Measurements from ENCODE around the gene PDE4A. TPM values are rescaled to one million over a fixed set of nuclear protein-coding genes. Genes with fewer than 3 reads are reported as not detected.

The PDE4A gene
- total RNA-seq, 2 experiments from 2014 or later: 24.6 to 25.5 TPM

DNA sequence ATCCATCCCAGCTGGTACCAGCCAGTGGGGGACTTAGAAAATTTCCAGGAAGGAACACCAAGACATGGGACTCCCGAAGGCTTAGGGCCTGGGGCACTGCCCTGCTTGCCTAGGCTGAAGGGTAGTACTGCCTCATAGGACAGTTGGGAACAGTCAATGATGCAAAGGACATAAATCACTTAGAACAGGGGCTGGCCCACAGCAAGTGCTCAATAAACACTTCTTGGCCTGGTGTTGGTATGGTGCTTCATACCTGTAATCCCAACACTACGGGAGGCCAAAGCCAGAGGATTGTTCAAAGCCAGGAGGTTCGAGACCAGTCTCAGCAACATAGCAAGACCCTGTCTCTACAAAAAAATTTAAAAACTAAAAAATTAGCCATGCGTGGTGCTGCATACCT, 77.0 kb downstream of the PDE4A start:
- ATAC-seq (no peak), DNase-seq (no peak)
- Mint-ChIP-seq H3K36me3 (ENCODE audit: low read depth) (peaks cover 31% of the 10 kb centered on the region), H3K27me3 (no peaks in the 10 kb centered on the region), H3K9me3 (no peaks in the 10 kb centered on the region), H3K27ac (peak overlapping the region; percentile 55), H3K4me3 (no peak overlapping the region), H3K4me1 (ENCODE audit: low read depth) (peaks cover 27% of the 10 kb centered on the region)
- ChIA-PET POLR2A (no interaction called here), CTCF (interaction anchor here (2.9 kb wide), 1 partner anchor 14 kb away, joined by 9 read pairs; no protein-coding TSS in a partner anchor)
- TF ChIP-seq, protein P1, sequence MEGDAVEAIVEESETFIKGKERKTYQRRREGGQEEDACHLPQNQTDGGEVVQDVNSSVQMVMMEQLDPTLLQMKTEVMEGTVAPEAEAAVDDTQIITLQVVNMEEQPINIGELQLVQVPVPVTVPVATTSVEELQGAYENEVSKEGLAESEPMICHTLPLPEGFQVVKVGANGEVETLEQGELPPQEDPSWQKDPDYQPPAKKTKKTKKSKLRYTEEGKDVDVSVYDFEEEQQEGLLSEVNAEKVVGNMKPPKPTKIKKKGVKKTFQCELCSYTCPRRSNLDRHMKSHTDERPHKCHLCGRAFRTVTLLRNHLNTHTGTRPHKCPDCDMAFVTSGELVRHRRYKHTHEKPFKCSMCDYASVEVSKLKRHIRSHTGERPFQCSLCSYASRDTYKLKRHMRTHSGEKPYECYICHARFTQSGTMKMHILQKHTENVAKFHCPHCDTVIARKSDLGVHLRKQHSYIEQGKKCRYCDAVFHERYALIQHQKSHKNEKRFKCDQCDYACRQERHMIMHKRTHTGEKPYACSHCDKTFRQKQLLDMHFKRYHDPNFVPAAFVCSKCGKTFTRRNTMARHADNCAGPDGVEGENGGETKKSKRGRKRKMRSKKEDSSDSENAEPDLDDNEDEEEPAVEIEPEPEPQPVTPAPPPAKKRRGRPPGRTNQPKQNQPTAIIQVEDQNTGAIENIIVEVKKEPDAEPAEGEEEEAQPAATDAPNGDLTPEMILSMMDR (IDR thresholded peaks at IDR 0.05): no peak
- intact Hi-C loops (cut with micrococcal nuclease): no loop called here

GRCh38 chr19:10499550-10500246, 79.4 kb downstream of the PDE4A start:
- peaks cover 26% of the 10 kb centered on the region for H3K36me3 Mint-ChIP-seq (ENCODE audit: low read depth)
- H3K4me1 Mint-ChIP-seq (ENCODE audit: low read depth): peaks cover 27% of the 10 kb centered on the region
- intact Hi-C loops (cut with micrococcal nuclease): no loop called here
- H3K27ac Mint-ChIP-seq: peak overlapping the region; percentile 35
- peak overlapping the region; percentile 51 for H3K4me3 Mint-ChIP-seq
- ATAC-seq: no peak
- ChIA-PET POLR2A (interaction anchor here (0.6 to 1.7 kb wide), 3 partner anchors 38 to 201 kb away, joined by 3 read pairs; partner anchors contain the start of gene QTRT1), CTCF (interaction anchor here (1.0 to 1.7 kb wide), 3 partner anchors 9 to 81 kb away, joined by 3 to 5 read pairs (median 4); no protein-coding TSS in a partner anchor)
- TF ChIP-seq, protein P1 (IDR thresholded peaks at IDR 0.05): no peak
- no peak for DNase-seq
- H3K27me3 Mint-ChIP-seq: no peaks in the 10 kb centered on the region
- H3K9me3 Mint-ChIP-seq: no peaks in the 10 kb centered on the region

- Mint-ChIP-seq H3K4me1 (ENCODE audit: low read depth) (peaks cover 27% of the 10 kb centered on the region), H3K36me3 (ENCODE audit: low read depth) (peaks cover 26% of the 10 kb centered on the region), H3K4me3 (peak overlapping the region; percentile 51), H3K27ac (peak overlapping the region; percentile 35), H3K9me3 (no peaks in the 10 kb centered on the region), H3K27me3 (no peaks in the 10 kb centered on the region)
- ATAC-seq: no peak
- ChIA-PET POLR2A (interaction anchor here (0.7 to 1.7 kb wide), 2 partner anchors 67 to 201 kb away, joined by 3 read pairs; partner anchors contain the start of gene QTRT1), CTCF (interaction anchor here (1.0 to 1.7 kb wide), 7 partner anchors 8 to 144 kb away, joined by 3 to 5 read pairs (median 3); no protein-coding TSS in a partner anchor)
- no peak for DNase-seq
- TF ChIP-seq, protein P1 (IDR thresholded peaks at IDR 0.05): no peak
- intact Hi-C loops (cut with micrococcal nuclease): no loop called here
Measured at GRCh38 chr19:10500247-10500592, 79.9 kb downstream of the PDE4A start.

DNA sequence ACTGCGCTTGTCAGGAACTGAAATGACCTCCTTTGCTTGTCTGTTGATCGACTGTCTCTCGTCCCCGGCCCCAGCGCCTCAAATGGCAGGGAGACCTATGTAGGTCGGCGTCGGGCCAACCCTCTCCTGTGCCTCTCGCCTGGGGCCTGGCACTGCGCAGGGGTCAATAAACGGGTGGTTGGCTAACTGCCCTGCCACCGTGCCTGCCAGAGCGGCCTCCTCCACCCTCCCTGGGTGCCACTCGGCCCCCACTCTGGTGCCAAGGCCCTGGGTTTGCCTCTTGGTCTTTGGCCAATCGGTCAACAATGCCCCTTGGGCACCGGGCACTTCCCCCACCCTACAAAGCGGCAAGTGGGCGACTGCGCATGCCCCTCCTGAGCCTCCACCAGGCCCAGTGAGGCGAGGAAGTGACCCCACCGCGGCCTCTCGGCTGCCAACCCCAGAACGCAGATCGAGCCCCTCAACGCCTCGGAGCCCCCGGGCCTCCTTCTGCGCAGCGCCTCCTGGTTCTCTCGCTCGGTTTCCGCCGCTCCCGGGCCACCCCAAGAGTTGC, 81.7 kb downstream of the PDE4A start:
- ChIA-PET CTCF (interaction anchor here (1.7 kb wide), 1 partner anchor 10 kb away, joined by 4 read pairs; no protein-coding TSS in a partner anchor), POLR2A (interaction anchor here (0.7 to 2.2 kb wide), 2 partner anchors 66 to 75 kb away, joined by 3 to 6 read pairs; no protein-coding TSS in a partner anchor)
- H3K27me3 Mint-ChIP-seq: no peaks in the 10 kb centered on the region
- intact Hi-C loops (cut with micrococcal nuclease): no loop called here
- TF ChIP-seq, protein P1 (IDR thresholded peaks at IDR 0.05): no peak
- peak; percentile 29 for ATAC-seq
- H3K4me3 Mint-ChIP-seq: peak overlapping the region; percentile 78
- H3K4me1 Mint-ChIP-seq (ENCODE audit: low read depth): peaks cover 33% of the 10 kb centered on the region
- peak; percentile 60 for DNase-seq
- peaks cover 25% of the 10 kb centered on the region for H3K36me3 Mint-ChIP-seq (ENCODE audit: low read depth)
- H3K9me3 Mint-ChIP-seq: no peaks in the 10 kb centered on the region
- peak overlapping the region; percentile 83 for H3K27ac Mint-ChIP-seq
